SK-N-SH treated with all-trans-retinoic acid at 6 μM for 48 hours (cell line): ENCODE data around the gene HAUS6.

Experiments
- ATAC-seq: fragments of 200-7000 bp; cut with Tn5 transposase; 3 replicates; pipeline ENCODE4 v1.9.1; 2020; ENCODE audit warnings: mild to moderate bottlenecking, moderate library complexity
- ARNTL ChIP-seq: fragments of 450-650 bp; formaldehyde crosslinking; IDR thresholded peaks from 2 replicates; pipeline ENCODE4 v1.5.0; 2020; ENCODE audit warnings: low read depth, mild to moderate bottlenecking, moderate library complexity, borderline replicate concordance
- BACH2 ChIP-seq: fragments of 250-450 bp; sonication (Bioruptor Pico); IDR thresholded peaks from 2 replicates; pipeline ENCODE4 v1.9.0; 2021; ENCODE audit warnings: mild to moderate bottlenecking, borderline replicate concordance
- CREB5 ChIP-seq: fragments of 250-450 bp; sonication (Bioruptor Pico); IDR thresholded peaks from 2 replicates; pipeline ENCODE4 v1.5.1; 2020; ENCODE audit warnings: low read depth, mild to moderate bottlenecking, moderate library complexity
- CSDC2 ChIP-seq: fragments of 250-450 bp; sonication (Bioruptor Pico); IDR thresholded peaks from 2 replicates; pipeline ENCODE4 v1.5.0; 2020; ENCODE audit warnings: mild to moderate bottlenecking, moderate library complexity
- CSRNP3 ChIP-seq: fragments of 250-450 bp; sonication (Bioruptor Pico); IDR thresholded peaks from 2 replicates; pipeline ENCODE4 v1.5.1; 2021; ENCODE audit warnings: mild to moderate bottlenecking, moderate library complexity
- ESRRG ChIP-seq: fragments of 250-450 bp; sonication (Bioruptor Pico); IDR thresholded peaks from 2 replicates; pipeline ENCODE4 v1.6.1; 2021; ENCODE audit warnings: mild to moderate bottlenecking
- GLIS3 ChIP-seq: fragments of 250-450 bp; sonication (Bioruptor Pico); IDR thresholded peaks from 2 replicates; pipeline ENCODE4 v1.5.0; 2020; ENCODE audit warnings: mild to moderate bottlenecking, moderate library complexity
- ISL1 ChIP-seq: fragments of 250-450 bp; sonication (Bioruptor Pico); IDR thresholded peaks from 2 replicates; pipeline ENCODE4 v2.1.2; 2022; ENCODE audit warnings: mild to moderate bottlenecking, moderate library complexity
- OSR1 ChIP-seq: fragments of 250-450 bp; sonication (Bioruptor Pico); IDR thresholded peaks from 2 replicates; pipeline ENCODE4 v1.8.0; 2022; ENCODE audit warnings: moderate library complexity, mild to moderate bottlenecking, inconsistent platforms
- PPARA ChIP-seq: fragments of 250-450 bp; sonication (Bioruptor Pico); IDR thresholded peaks from 2 replicates; pipeline ENCODE4 v1.5.0; 2020; ENCODE audit warnings: mild to moderate bottlenecking, borderline replicate concordance
- RARB ChIP-seq: fragments of 250-450 bp; sonication (Bioruptor Pico); IDR thresholded peaks from 2 replicates; pipeline ENCODE4 v1.8.0; 2021; ENCODE audit warnings: mild to moderate bottlenecking, moderate library complexity
- SNAI2 ChIP-seq: fragments of 250-450 bp; sonication (Bioruptor Pico); IDR thresholded peaks from 2 replicates; pipeline ENCODE4 v1.5.0; 2020; ENCODE audit warnings: mild to moderate bottlenecking, moderate library complexity
- TCF4 ChIP-seq: fragments of 250-450 bp; sonication (Bioruptor Pico); IDR thresholded peaks from 2 replicates; pipeline ENCODE4 v1.8.0; 2021; ENCODE audit warnings: mild to moderate bottlenecking, moderate library complexity, borderline replicate concordance
- TOX ChIP-seq: fragments of 250-450 bp; sonication (Bioruptor Pico); IDR thresholded peaks from 2 replicates; pipeline ENCODE4 v1.8.0; 2021; ENCODE audit warnings: mild to moderate bottlenecking, moderate library complexity, borderline replicate concordance
- TSHZ2 ChIP-seq: fragments of 250-450 bp; sonication (Bioruptor Pico); IDR thresholded peaks from 2 replicates; pipeline ENCODE4 v1.5.0; 2020; ENCODE audit warnings: mild to moderate bottlenecking, moderate library complexity
- ZC3H10 ChIP-seq: fragments of 250-450 bp; sonication (Bioruptor Pico); IDR thresholded peaks from 2 replicates; pipeline ENCODE4 v1.5.1; 2021; ENCODE audit warnings: mild to moderate bottlenecking, moderate library complexity
- ZFP3 ChIP-seq: fragments of 250-450 bp; sonication (Bioruptor Pico); IDR thresholded peaks from 2 replicates; pipeline ENCODE4 v1.5.0; 2020; ENCODE audit warnings: mild to moderate bottlenecking, moderate library complexity
- ZNF565 ChIP-seq: fragments of 450-650 bp; formaldehyde crosslinking; conservative IDR thresholded peaks from 2 replicates; pipeline ENCODE4 v1.5.0; 2020; ENCODE audit warnings: low read depth, mild to moderate bottlenecking, moderate library complexity
- ZNF70 ChIP-seq: fragments of 450-650 bp; formaldehyde crosslinking; IDR thresholded peaks from 2 replicates; pipeline ENCODE4 v1.5.0; 2020; ENCODE audit warnings: mild to moderate bottlenecking, moderate library complexity
- ZNF8 ChIP-seq: fragments of 450-650 bp; formaldehyde crosslinking; IDR thresholded peaks from 2 replicates; pipeline ENCODE4 v1.5.0; 2020; ENCODE audit warnings: mild to moderate bottlenecking, moderate library complexity
- TF ChIP-seq, protein P1 (sequence below): fragments of 250-450 bp; sonication (Bioruptor Pico); IDR thresholded peaks from 2 replicates; pipeline ENCODE4 v1.8.0; 2021; ENCODE audit warnings: low read depth, mild to moderate bottlenecking, moderate library complexity, borderline replicate concordance
- TF ChIP-seq, protein P2 (sequence below): fragments of 250-450 bp; sonication (Bioruptor Pico); IDR thresholded peaks from 2 replicates; pipeline ENCODE4 v1.8.0; 2020; ENCODE audit warnings: mild to moderate bottlenecking, moderate library complexity, borderline replicate concordance

Gene HAUS6

GRCh38 chr9:19048966-19049916, 53.5 kb downstream of the HAUS6 start, which contains the start of gene RRAGA:
RRAGA (plus strand) TSS chr9:19049427; CDS start chr9:19049660, 233 bp downstream.
- peak; percentile 91 for ATAC-seq
- TF ChIP-seq BACH2 (CRISPR knock-in tag) (no peak), CREB5 (CRISPR knock-in tag) (no peak), ISL1 (no peak), CSDC2 (CRISPR knock-in tag) (no peak), ZFP3 (CRISPR knock-in tag) (no peak)
- TF ChIP-seq, protein P1, sequence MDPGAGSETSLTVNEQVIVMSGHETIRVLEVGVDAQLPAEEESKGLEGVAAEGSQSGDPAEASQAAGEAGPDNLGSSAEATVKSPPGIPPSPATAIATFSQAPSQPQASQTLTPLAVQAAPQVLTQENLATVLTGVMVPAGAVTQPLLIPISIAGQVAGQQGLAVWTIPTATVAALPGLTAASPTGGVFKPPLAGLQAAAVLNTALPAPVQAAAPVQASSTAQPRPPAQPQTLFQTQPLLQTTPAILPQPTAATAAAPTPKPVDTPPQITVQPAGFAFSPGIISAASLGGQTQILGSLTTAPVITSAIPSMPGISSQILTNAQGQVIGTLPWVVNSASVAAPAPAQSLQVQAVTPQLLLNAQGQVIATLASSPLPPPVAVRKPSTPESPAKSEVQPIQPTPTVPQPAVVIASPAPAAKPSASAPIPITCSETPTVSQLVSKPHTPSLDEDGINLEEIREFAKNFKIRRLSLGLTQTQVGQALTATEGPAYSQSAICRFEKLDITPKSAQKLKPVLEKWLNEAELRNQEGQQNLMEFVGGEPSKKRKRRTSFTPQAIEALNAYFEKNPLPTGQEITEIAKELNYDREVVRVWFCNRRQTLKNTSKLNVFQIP = no peak

DNA sequence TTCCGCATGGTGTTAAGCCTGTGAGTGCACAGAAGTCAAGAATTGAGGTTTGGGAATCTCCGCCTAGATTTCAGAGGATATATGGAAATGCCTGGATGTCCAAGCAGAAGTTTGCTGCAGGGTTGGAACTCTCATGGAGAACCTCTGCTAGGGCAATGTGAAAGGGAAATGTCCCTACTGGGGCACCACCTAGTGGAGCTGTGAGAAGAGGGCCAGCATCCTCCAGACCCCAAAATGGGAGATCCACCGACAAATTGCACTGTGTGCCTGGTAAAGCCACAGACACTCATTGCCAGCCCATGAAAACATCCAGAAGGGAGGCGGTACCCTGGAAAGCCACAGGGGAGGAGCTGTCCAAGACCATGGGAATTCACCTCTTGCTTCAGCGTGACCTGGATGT, 66.1 kb downstream of the HAUS6 start:
- TF ChIP-seq SNAI2 (CRISPR knock-in tag) (no peak), OSR1 (CRISPR knock-in tag) (no peak), TSHZ2 (no peak), GLIS3 (no peak), ESRRG (CRISPR knock-in tag) (no peak), BACH2 (CRISPR knock-in tag) (no peak), TCF4 (CRISPR knock-in tag) (no peak), ARNTL (no peak), ZNF565 (CRISPR knock-in tag) (no peak), RARB (no peak), ZNF8 (CRISPR knock-in tag) (no peak), PPARA (no peak), ISL1 (no peak), TOX (CRISPR knock-in tag) (no peak), CSDC2 (CRISPR knock-in tag) (no peak), ZC3H10 (CRISPR knock-in tag) (no peak), ZNF70 (CRISPR knock-in tag) (no peak), CSRNP3 (CRISPR knock-in tag) (no peak)
- TF ChIP-seq, protein P2, sequence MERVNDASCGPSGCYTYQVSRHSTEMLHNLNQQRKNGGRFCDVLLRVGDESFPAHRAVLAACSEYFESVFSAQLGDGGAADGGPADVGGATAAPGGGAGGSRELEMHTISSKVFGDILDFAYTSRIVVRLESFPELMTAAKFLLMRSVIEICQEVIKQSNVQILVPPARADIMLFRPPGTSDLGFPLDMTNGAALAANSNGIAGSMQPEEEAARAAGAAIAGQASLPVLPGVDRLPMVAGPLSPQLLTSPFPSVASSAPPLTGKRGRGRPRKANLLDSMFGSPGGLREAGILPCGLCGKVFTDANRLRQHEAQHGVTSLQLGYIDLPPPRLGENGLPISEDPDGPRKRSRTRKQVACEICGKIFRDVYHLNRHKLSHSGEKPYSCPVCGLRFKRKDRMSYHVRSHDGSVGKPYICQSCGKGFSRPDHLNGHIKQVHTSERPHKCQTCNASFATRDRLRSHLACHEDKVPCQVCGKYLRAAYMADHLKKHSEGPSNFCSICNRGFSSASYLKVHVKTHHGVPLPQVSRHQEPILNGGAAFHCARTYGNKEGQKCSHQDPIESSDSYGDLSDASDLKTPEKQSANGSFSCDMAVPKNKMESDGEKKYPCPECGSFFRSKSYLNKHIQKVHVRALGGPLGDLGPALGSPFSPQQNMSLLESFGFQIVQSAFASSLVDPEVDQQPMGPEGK (CRISPR knock-in tag) = no peak
- no peak for ATAC-seq

DNA sequence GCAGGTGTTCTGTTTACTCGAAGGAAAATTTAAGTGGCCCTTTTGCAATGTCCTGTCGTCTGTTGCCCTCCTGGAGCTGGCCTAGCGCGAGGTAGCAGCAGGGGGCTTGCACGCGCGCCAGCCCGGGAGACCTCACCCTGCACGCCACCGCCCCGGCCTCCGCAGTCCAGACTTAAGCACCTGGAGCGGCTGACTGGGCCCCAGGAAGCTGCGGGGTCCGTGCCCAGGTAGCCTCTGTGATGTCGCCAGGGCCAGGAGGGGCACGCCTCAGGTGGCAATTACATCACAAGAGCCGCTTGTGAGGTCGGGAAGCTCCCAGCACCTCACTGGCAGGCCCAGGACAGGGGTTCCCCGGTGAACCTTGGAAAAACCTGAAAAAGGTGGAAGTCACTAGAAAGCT, 69.7 kb downstream of the HAUS6 start, which contains the start of gene SAXO1:
TSS of gene SAXO1 (minus strand) at position 195 of the 400 bp plus-strand sequence. CDS start 301 bp downstream, outside the sequence.
- no peak for ATAC-seq
- TF ChIP-seq TCF4 (CRISPR knock-in tag) (no peak), ISL1 (no peak), SNAI2 (CRISPR knock-in tag) (no peak), ZFP3 (CRISPR knock-in tag) (no peak), ZNF565 (CRISPR knock-in tag) (no peak), ZNF8 (CRISPR knock-in tag) (no peak), CSDC2 (CRISPR knock-in tag) (no peak), ZC3H10 (CRISPR knock-in tag) (no peak), CREB5 (CRISPR knock-in tag) (no peak)
- TF ChIP-seq, protein P2 (CRISPR knock-in tag) = no peak
